Loucy (cell line): ENCODE measurements around the gene LRP10.

ENCODE experiments used
- EZH2phosphoT487 ChIP-seq: fragments of 200-600 bp; IDR thresholded peaks from 2 replicates; pipeline ENCODE4 v1.6.1; 2018; ENCODE audit warnings: antibody characterized with exemption, mild to moderate bottlenecking, moderate library complexity, borderline replicate concordance
- TF ChIP-seq, protein P1 (sequence below): fragments of 200-600 bp; sonication (generic); conservative IDR thresholded peaks from 2 replicates; pipeline ENCODE4 v1.5.1; 2014; ENCODE audit warnings: mild to moderate bottlenecking, antibody characterized with exemption, low read length

DNA sequence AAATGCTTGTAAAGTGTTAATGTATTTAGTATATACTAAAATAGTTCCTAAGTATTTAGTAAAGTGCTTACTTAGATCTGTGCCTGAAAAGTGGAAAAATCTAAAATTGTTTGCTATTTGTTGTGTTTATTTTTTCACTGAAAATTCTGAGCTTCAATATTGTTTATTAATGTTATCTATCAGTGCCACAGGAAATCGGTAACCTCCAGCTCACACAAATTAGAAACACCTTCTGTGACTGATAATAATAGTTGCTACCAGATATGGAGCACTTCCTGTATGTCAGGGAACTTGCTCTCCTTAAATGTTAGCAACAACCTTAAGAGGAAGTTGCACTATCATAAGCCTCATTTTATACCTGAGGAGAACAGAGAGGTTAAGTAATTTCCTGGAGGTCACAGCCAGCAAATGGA, 723 bp upstream of the LRP10 start:
- TF ChIP-seq, protein P1, sequence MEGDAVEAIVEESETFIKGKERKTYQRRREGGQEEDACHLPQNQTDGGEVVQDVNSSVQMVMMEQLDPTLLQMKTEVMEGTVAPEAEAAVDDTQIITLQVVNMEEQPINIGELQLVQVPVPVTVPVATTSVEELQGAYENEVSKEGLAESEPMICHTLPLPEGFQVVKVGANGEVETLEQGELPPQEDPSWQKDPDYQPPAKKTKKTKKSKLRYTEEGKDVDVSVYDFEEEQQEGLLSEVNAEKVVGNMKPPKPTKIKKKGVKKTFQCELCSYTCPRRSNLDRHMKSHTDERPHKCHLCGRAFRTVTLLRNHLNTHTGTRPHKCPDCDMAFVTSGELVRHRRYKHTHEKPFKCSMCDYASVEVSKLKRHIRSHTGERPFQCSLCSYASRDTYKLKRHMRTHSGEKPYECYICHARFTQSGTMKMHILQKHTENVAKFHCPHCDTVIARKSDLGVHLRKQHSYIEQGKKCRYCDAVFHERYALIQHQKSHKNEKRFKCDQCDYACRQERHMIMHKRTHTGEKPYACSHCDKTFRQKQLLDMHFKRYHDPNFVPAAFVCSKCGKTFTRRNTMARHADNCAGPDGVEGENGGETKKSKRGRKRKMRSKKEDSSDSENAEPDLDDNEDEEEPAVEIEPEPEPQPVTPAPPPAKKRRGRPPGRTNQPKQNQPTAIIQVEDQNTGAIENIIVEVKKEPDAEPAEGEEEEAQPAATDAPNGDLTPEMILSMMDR: no peak
- no peak for TF ChIP-seq EZH2phosphoT487
